A673 (cell line): ENCODE results near the gene CERKL. TPM values are rescaled to one million over a fixed set of nuclear protein-coding genes. Genes with fewer than 3 reads are reported as not detected.

Source experiments
- BruUV-seq: library from RNA; stranded (reverse); fragments of 400-500 nt; replicated peaks from 2 replicates; lab custom pipeline; 2021; lab: Mats Ljungman, UMichigan
- CTCF ChIA-PET: fragments of 300-600 bp; sonication (Branson Sonifier 250); formaldehyde crosslinking; loops from one replicate; lab custom pipeline; 2022; ENCODE audit warnings: antibody characterized with exemption; lab: Charles Lee
- POLR2A ChIA-PET: fragments of 300-600 bp; sonication (Branson Sonifier 250); formaldehyde crosslinking; loops from one replicate; lab custom pipeline; 2022; ENCODE audit warnings: antibody characterized with exemption; ENCODE audit not compliant: low non-redundant PET; lab: Charles Lee
- DNase-seq: peaks from one replicate; pipeline ENCODE4 v3.0.0-alpha.2; 2015; ENCODE audit warnings: low spot score
- H3K27ac ChIP-seq: fragments of 200-600 bp; sonication (generic); 2 replicates; pipeline ENCODE4 v1.5.1; 2016; ENCODE audit warnings: mixed run types, low read depth, mild to moderate bottlenecking, mixed read lengths, antibody characterized with exemption, low read length; ENCODE audit not compliant: poor library complexity, severe bottlenecking
- H3K27me3 ChIP-seq: fragments of 200-600 bp; sonication (generic); replicated peaks from 2 replicates; pipeline ENCODE4 v1.6.1; 2017; ENCODE audit warnings: mixed run types, low read depth, mild to moderate bottlenecking, mixed read lengths, antibody characterized with exemption, low read length; ENCODE audit not compliant: insufficient read depth, poor library complexity
- H3K36me3 ChIP-seq: fragments of 200-600 bp; sonication (generic); 2 replicates; pipeline ENCODE4 v1.6.1; 2016; ENCODE audit warnings: mixed run types, mild to moderate bottlenecking, mixed read lengths, antibody characterized with exemption, low read length; ENCODE audit not compliant: insufficient read depth, poor library complexity, severe bottlenecking
- H3K4me1 ChIP-seq: fragments of 200-600 bp; sonication (generic); 2 replicates; pipeline ENCODE4 v1.6.1; 2017; ENCODE audit warnings: mixed run types, mild to moderate bottlenecking, mixed read lengths, antibody characterized with exemption, low read length; ENCODE audit not compliant: insufficient read depth, poor library complexity, severe bottlenecking
- H3K4me3 ChIP-seq: fragments of 200-600 bp; sonication (generic); 2 replicates; pipeline ENCODE4 v1.5.1; 2016; ENCODE audit warnings: low read depth, mixed run types, mild to moderate bottlenecking, mixed read lengths, low read length; ENCODE audit not compliant: poor library complexity, severe bottlenecking
- H3K9me3 ChIP-seq: fragments of 200-600 bp; sonication (generic); 2 replicates; pipeline ENCODE4 v1.6.1; 2016; ENCODE audit warnings: mixed run types, low read depth, mild to moderate bottlenecking, mixed read lengths, antibody characterized with exemption, low read length; ENCODE audit not compliant: poor library complexity, severe bottlenecking
- CTCF ChIP-seq: fragments of 300-800, 200-600 bp; sonication (generic); conservative IDR thresholded peaks from 2 replicates; pipeline ENCODE4 v1.5.1; 2017; ENCODE audit warnings: low read depth, mild to moderate bottlenecking, antibody characterized with exemption, low read length, moderate library complexity, mixed read lengths
- EZH2 ChIP-seq: fragments of 200-600 bp; sonication (generic); IDR thresholded peaks from 2 replicates; pipeline ENCODE4 v1.6.1; 2017; ENCODE audit warnings: borderline replicate concordance, low read depth, mild to moderate bottlenecking, mixed read lengths, antibody characterized with exemption, low read length; ENCODE audit not compliant: poor library complexity, severe bottlenecking
- intact Hi-C: fragments of 100-400 bp; cut with micrococcal nuclease; formaldehyde crosslinking; loops from one replicate; pipeline ENCODE4 v1.10.0; 2022; ENCODE audit not compliant: unreplicated experiment
- total RNA-seq: library from RNA; stranded (reverse); gene quantifications from 2 replicates; pipeline ENCODE4 v1.2.3, GENCODE V29; 2021

CERKL gene
- total RNA-seq, 1 experiment from 2014 or later = 0.75 TPM

- Histone ChIP-seq H3K9me3 (no peaks in the 10 kb centered on the region), H3K4me3 (no peak overlapping the region), H3K4me1 (no peaks in the 10 kb centered on the region), H3K27ac (no peak overlapping the region), H3K27me3 (no peaks in the 10 kb centered on the region), H3K36me3 (no peaks in the 10 kb centered on the region)
- no peak for TF ChIP-seq CTCF
- TF ChIP-seq EZH2 = no peak
- intact Hi-C loops = no loop called here
- DNase-seq = no peak
- ChIA-PET POLR2A (no interaction called here), CTCF (no interaction called here)
- BruUV-seq = no TSS peak
These were observed 114.7 kb downstream of the CERKL start for GRCh38 chr2:181542170-181542569.

- H3K4me3 ChIP-seq = no peak overlapping the region
- H3K27me3 ChIP-seq = no peaks in the 10 kb centered on the region
- no peaks in the 10 kb centered on the region for H3K36me3 ChIP-seq
- ChIA-PET CTCF (no interaction called here), POLR2A (no interaction called here)
- no peak overlapping the region for H3K27ac ChIP-seq
- intact Hi-C loops = no loop called here
- no peaks in the 10 kb centered on the region for H3K4me1 ChIP-seq
- TF ChIP-seq CTCF (no peak), EZH2 (no peak)
- no peak for DNase-seq
- no peaks in the 10 kb centered on the region for H3K9me3 ChIP-seq
- BruUV-seq = no TSS peak
These were observed 116.5 kb downstream of the CERKL start for GRCh38 chr2:181540421-181540820.

- no peak for DNase-seq
- Histone ChIP-seq H3K36me3 (no peaks in the 10 kb centered on the region), H3K27me3 (no peaks in the 10 kb centered on the region), H3K4me3 (no peak overlapping the region), H3K27ac (no peak overlapping the region), H3K4me1 (no peaks in the 10 kb centered on the region), H3K9me3 (no peaks in the 10 kb centered on the region)
- no TSS peak for BruUV-seq
- ChIA-PET POLR2A (no interaction called here), CTCF (no interaction called here)
- intact Hi-C loops = no loop called here
- TF ChIP-seq CTCF = no peak
- TF ChIP-seq EZH2 = no peak
These were observed 120.2 kb downstream of the CERKL start for GRCh38 chr2:181536730-181537129.
